ENCODE results near the gene RPL35A.
"Not testable (repeated sequence)": the region's sequence is repeated elsewhere in the genome, so short reads cannot be mapped to it uniquely, and the experiment has no call there.

The RPL35A gene

DNA sequence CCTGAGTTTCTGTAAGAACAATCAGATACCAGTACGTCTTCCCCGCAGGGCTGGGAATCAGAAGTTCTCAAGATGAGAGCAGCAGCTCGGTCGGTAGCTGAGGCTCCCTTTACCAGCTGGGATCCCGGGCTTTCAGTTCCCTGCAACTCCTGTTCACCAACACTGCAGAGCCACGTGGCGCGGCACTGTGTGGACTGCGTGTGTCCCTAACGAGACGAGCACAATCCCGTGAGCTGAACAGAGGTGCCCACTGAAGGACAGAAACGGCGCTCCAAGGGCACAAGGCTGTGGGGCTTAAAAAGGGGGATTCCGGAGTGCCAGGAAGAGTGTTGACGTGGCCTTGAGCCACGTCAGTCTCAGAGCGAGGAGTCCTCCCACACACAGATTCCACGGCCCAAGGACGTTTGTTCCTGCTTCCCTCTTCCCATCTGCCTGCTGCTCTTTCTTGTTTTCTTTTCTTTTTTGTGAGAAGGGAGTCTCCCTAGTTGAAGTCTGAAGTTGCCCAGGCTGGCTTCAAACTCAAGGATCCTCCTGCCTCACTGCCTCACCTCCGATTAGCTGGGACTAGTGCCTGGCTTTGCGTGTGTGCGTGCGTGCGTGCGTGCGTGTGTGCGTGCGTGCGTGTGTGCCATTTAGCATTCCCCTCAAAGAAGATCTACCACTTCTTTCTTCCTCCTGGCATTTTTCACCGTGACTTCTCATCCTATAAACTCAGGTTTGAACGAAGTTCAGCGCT lies 37.1 kb upstream of the RPL35A start:
- H3K27ac ChIP-seq: no peak overlapping the region
- TF ChIP-seq ZFX (IDR thresholded peaks at IDR 0.05; ENCODE audit: borderline replicate concordance): no peak
- no peak for TF ChIP-seq CTCF (IDR thresholded peaks at IDR 0.05)

DNA sequence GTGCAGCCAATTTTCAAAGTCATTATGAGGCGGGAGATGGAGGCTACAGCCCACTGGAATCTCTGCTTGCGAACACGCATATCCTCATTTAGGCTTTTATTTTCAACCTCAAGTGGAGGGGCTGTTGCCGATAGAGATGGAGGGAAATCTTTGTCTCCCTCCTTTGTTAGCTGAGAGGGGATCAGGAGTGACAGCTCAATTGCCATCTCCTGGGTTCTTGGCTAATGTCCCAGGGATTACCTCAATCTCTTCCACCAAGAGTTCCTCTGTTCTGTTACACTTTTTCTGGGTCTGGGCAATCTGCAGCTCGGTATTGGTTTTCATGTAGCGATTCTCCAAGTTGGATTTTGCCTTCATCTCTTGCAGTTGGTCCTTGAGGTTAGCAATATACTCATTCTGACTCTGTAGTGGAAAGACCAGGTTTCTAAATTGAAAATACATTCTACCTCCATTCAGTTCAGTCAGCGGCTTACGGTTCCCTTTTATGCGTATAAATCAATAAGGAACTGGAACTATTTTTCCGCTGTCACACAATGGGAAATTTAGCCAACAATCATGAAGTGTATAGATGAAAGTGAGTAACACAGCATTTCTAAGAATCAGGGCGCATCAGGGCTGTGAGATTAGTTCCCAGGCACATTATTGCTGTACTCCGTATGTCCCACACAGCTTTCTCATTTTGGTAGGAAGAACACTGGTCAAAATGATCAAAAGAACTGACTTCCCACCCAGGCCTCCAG lies 36.2 kb upstream of the RPL35A start:
- H3K27ac ChIP-seq: no peak overlapping the region
- TF ChIP-seq CTCF (IDR thresholded peaks at IDR 0.05): no peak
- no peak for TF ChIP-seq ZFX (IDR thresholded peaks at IDR 0.05; ENCODE audit: borderline replicate concordance)

DNA sequence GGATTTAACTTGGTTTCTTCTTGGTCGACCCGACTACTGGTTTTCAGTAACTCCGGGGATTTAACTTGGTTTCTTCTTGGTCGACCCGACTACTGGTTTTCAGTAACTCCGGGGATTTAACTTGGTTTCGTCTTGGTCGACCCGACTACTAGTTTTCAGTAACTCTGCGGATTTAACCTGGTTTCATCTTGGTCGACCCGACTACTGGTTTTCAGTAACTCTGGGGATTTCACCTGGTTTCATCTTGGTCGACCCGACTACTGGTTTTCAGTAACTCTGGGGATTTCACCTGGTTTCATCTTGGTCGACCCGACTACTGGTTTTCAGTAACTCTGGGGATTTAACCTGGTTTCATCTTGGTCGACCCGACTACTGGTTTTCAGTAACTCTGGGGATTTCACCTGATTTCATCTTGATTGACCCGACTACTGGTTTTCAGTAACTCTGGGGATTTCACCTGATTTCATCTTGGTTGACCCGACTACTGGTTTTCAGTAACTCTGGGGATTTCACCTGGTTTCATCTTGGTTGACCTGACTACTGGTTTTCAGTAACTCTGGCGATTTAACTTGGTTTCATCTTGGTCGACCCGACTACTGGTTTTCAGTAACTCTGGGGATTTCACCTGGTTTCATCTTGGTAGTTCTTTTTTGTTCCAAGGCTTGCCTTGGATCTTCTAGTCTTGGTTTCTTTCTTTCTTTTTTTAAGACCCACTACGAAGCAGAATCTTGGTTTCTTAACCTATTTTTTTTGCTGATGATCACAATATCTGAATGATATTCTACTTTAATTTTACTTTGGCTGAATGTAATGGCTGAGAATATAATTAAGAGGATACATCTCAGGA lies 28.3 kb upstream of the RPL35A start:
- H3K27ac ChIP-seq: not testable (repeated sequence)

GRCh38 chr3:197926418-197926817 lies 23.6 kb upstream of the RPL35A start:
- peak; percentile 66 for TF ChIP-seq CTCF (IDR thresholded peaks at IDR 0.05)
- no peak for TF ChIP-seq ZFX (IDR thresholded peaks at IDR 0.05; ENCODE audit: borderline replicate concordance)
- H3K27ac ChIP-seq: no peak overlapping the region

DNA sequence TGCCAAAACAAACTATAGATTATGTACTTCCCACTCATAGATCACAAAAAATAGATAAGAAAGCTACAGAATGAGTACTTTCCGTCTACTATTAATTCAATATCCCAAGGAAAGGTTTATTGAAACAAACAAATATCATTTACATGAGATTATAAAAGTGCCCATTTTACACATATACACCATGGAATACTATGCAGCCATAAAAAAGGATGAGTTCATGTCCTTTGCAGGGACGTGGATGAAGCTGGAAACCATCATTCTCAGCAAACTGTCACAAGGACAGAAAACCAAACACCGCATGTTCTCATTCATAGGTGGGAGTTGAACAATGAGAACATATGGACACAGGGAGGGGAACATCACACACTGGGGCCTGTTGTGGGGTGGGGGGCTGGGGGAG lies 22.4 kb upstream of the RPL35A start:
- H3K27ac ChIP-seq: not testable (repeated sequence)

DNA sequence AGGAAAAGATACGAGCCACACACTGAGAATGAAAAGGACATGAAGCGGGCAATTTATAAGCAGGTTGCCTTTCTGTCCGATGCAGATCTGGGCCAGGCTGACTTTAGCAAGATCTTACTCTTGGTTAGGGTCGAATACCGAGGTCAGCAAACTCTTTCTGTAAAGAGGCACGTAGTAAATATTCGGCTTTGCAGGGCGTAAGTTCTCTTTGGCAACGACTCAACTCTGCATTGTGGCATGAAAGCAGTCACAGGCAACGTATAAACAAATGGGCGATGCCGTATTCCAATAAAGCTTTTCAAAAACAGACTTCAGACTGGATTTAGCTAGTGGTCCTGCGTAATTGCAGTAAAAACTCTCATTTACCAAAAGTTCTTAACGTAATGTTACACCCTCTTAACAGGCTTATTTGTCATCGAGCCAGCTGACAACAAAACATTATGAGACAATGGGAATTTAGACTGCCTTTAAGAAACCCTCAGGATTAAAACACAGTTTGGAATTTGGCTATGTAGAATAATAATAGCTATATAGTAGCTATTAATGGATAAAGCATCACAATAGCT lies 13.1 kb upstream of the RPL35A start:
- TF ChIP-seq CTCF (IDR thresholded peaks at IDR 0.05) (no peak), ZFX (IDR thresholded peaks at IDR 0.05; ENCODE audit: borderline replicate concordance) (no peak)
- H3K27ac ChIP-seq: no peak overlapping the region

- no peak overlapping the region for H3K27ac ChIP-seq
These were observed 9.1 kb upstream of the RPL35A start for GRCh38 chr3:197940745-197941384.

More at GRCh38 chr3:197940745-197941384, 9.1 kb upstream of the RPL35A start:
- no peak for TF ChIP-seq CTCF (IDR thresholded peaks at IDR 0.05)
- TF ChIP-seq ZFX (IDR thresholded peaks at IDR 0.05; ENCODE audit: borderline replicate concordance): no peak

Data from 22Rv1 (cell line).